NCI-H1417 (cell line): Measurements from ENCODE around the gene NDNF.
A peak's percentile ranks its signal among the peaks of the same experiment; 100 is the strongest.

Experiments
- DNase-seq, 3 experiments: peaks; one replicate each; lab custom pipeline; 2025; lab: John Stamatoyannopoulos, UW

Gene NDNF, protein sequence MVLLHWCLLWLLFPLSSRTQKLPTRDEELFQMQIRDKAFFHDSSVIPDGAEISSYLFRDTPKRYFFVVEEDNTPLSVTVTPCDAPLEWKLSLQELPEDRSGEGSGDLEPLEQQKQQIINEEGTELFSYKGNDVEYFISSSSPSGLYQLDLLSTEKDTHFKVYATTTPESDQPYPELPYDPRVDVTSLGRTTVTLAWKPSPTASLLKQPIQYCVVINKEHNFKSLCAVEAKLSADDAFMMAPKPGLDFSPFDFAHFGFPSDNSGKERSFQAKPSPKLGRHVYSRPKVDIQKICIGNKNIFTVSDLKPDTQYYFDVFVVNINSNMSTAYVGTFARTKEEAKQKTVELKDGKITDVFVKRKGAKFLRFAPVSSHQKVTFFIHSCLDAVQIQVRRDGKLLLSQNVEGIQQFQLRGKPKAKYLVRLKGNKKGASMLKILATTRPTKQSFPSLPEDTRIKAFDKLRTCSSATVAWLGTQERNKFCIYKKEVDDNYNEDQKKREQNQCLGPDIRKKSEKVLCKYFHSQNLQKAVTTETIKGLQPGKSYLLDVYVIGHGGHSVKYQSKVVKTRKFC

DNA sequence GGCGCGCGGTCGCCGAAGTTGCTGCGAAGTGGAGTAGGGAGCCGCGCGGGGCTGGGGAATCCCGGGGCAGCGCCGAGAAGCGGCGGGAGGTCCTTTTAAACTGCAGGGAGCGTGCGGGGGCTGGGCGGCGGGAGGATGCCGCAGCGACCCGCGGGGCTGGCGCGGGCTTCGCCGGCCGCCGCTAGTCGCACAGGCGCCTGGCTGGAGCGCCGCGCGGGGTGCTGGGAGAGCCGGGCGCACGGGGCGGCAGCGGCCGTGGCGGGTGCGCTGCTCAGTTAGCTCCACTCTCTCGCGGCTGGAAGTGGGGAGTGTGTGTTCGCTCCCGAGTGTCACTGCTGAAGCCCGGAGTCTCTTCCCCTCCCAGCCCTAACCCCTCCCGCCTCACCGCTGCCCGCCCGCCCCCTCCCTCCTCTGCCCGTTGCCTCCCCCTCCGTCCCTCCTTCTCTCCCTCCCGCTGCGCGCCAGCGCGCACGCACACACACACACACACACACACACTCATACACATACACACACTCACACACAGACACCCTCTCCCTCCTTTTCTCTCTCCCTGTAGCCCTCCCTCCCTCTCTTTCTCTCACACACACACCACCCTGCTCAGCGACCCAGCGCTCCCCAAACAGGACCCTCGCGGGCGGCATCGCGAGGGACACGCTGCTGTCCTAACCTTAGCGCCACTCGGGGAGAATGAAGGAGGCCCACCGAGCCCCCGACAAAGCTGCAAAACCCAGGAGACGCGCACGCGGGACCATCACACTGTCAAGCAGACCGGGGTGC, at the start of gene NDNF:
TSS of gene NDNF (minus strand) at position 312 of the 780 bp plus-strand sequence. CDS start 26,698 bp downstream, outside the sequence.
- DNase-seq, result peak in 2 of 3 experiments; percentile 69 to 74

DNA sequence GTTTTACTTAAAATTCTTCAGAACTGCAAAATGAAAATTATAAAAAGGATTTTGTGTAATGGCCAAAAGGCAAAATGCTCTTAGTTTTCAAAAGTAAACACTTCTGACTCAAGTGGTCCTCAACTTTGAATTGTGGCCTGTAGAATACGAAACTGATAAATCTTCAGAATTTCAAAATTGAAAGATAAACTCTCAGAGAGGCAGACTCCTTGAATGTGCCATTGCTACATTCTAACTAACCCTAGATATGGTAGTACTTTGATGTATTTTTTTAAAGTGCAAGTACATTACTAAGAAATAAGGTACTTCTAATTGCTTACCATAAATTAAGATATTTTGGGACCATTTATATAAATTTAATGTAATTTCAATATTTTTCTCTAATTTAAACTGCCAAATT, 47.4 kb upstream of the NDNF start:
- DNase-seq, result no peak

DNA sequence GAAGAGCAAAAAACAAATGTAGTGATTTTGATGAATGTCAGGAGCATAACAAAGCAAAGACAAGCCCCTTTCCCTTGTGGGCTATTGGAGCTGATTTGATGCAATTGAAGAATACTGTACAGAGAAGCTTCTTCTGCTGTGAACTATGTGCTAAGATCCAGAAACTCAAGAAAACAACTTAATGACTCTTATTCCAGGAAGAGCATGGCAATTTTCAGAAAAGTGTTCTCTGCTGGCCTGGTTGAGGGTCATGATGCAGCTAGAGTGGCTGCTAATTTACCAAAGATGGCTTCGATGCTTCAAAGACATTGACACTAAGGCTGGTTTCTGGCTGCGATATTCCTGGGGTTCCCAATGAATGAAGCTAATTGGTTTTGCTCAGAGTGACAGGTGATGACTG, 46.0 kb upstream of the NDNF start:
- no peak for DNase-seq

DNA sequence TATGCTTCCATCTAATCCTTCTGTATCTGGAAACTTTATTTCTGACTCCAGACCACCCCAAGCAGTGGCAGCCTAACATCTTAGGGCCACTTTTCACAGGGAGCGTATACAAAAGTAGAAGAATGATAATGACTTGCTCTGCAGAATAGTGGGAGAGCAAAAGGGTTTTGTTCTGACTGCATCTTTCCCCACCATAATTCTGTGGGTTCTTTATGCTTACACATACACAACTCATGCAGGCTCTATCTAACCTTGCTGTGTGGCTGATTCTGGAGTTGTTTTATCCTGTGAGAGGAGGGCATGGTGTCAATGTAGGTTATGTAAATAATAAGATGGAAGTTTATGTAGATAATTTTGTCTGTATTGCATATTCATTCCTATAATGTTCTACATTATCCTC, 42.4 kb upstream of the NDNF start:
- DNase-seq, result no peak

DNA sequence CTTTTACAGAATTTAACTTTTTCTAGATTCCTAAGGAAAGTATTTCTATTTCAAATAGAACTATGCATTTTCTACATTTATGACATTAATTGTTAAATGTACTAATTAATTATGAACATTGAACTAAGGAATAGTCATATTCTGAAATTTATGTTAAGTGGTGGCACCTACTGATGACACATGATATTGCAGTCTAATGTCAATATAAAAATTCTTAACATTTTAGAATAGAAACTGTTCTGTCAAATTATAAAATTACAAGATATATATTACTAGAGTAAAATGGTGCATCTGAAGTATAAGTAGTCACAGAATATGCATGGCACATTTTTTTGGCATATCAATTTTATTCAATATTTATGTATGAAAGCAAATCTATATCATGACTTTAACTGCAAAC, 40.2 kb upstream of the NDNF start:
- peak in 1 of 3 experiments; percentile 8 for DNase-seq

DNA sequence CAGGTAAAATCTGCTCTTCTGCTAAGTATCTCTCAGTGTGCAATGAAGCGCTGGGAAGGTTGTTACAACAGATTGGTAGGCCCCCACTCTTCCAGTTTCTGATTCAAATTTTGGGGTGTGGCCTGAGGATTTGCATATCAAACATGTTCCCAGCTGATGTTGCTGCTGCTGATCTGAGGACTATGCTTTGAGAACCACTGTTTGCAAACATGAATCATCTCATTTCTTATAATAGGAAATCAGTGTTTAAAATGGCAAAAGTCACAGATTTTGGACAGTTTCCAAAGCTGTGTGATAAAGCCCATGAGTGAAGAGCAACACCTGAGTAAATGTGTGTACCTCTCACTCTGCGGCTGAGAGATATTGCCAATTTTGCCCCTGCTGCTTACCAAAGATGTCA, 36.2 kb upstream of the NDNF start:
- DNase-seq, result peak; percentile 7 to 74 (median 52)

DNA sequence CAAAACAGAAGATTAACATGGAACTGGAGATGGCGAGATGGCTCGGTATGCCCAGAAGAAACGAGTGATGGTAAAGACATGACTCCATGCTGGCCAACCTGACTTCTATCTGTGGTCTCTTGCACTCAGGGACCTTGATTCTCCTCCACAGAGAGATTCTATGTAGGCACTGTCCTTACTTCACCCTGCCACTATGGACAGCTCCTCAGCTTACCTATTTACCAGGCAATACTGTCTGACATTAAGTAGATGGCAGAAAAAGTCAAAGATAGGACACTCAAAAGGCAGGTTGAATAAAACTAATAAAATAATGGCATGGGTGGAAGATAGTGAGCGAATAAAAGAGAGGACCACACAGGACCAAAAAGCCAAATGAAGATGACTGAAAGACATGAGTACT, 35.2 kb upstream of the NDNF start:
- no peak for DNase-seq

DNA sequence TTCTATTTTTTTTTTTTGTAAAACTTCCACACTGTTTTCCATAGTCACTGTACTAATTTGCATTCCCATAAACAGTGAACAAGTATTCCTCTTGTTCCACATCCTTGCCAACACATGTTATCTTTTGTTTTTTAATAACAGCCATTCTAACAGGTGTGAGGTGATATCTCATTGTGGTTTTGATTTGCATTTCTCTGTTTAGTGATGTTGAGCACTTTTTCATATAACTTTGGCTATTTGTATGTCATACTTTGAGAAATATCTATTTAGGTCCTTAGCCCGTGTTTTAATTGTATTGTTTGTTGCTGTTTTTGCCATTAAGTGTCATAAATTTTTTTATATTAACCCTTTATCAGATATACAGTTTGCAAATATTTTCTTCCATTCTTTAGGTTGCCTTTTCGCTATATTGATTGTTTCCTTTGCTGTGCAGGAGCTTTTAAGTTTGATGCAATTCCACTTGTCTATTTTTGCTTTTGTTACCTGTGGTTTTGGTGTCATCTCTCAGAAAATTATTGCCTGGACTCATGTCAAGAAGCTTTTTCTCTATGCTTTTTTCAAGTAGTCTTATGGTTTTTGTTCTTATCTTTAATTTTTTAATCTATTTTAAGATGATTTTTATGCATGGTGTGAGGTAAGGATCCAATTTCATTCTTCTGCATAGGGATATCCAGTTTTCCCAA, 27.9 kb upstream of the NDNF start:
- DNase-seq, result no peak

DNA sequence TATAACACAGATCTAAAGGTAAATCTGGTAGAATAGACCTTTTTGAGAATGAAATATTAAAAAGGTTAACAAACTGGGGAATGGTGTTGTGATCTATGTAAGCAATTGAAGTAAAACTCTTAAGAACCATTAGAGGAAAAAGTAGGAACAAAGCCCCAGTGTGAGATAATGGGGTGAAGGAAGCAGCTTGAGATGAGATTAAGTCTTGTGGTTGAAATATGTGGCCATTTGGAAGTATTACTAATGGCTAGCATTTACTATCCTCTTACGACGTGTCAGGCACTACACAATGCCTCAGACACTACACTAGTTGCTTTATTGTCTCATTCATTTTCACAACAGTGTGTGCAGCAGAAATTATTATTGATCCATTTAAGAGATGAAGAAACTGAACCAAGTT, 25.9 kb upstream of the NDNF start:
- no peak for DNase-seq

DNA sequence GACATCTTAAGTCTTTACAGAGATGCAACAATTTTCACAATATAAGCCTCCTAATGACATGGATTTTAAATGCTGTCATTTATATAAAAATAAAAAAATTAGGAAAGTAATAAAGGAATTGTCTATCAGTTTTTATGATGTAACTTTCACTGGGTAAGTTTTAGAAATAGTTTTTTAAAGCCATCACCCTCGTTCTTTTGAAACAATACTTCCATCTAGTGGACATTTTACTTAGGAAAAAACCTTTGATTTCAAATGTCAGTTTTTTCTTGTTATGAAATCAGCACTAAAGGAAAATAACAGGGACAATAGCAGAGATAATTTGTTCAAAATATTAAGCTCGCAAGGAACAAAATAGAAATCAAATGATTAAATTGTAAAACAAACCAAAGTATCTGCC, 24.3 kb upstream of the NDNF start:
- DNase-seq, result peak in 2 of 3 experiments; percentile 4 to 54

DNA sequence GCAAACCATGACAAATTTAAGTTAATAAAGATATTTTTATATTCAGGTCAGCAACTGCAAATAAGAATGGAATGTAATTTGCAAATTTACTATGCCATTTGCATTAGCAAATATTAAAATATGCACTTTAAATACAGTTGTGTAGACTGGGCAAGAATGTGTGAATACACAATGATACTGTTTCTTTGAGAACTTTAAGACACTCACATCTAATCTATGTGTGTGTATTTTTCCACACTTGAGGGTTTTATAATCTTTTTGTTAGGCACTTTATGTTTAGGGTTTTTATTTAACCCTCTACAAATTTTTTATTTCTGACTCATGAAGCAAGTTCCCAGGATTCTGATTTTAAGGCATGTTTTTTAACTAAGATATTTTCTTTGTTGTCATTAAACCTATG, 23.9 kb upstream of the NDNF start:
- DNase-seq, result no peak

DNA sequence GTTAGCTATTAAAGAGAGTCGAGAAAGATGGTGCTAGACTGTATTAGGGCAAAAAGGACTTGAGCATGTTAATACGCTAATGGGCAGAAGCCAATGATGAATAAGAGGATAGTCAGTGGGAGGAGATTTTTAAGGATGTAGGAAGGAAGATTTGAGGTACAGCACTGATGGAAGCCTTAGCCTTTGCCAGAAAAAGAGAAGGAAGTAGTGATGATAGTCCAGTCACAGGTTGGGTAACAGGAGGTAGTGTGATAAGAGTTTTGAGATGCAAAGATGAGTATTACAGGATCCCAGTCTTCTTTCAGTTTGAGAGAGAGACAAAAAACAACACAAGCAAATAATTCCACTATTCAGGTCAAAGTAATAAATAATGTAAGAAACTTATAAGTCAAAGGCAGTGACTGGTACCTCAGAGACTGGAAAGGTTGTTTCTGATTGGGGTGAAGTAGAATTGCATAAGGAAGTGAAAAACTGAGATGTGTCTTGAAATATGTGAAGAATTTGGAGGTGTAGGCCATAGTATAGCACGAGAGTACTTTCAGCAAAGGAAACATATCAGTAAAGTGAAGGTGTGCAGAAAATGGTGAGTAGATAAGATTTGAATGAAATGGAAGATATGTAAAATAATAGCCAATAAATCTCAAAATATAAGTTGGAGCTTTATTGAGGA, 22.1 kb upstream of the NDNF start:
- no peak for DNase-seq

DNA sequence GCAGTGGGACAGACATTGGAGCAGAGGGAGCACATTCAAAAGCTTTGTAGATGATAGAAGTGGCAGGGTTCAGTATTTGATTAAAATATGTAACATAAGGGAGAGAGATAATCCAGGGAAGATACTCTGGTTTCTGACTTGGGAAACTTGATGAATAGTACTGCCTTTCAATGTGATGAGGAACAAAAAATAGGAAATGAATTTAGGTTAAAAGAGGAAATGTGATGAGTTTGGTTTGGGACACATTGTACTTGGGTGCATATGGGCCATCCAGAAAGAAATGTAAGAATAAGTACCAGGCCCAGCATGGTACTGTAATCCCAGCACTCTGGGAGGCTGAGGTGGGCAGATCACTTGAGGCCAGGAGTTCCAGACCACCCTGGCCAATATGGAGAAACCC, 20.9 kb upstream of the NDNF start:
- no peak for DNase-seq

DNA sequence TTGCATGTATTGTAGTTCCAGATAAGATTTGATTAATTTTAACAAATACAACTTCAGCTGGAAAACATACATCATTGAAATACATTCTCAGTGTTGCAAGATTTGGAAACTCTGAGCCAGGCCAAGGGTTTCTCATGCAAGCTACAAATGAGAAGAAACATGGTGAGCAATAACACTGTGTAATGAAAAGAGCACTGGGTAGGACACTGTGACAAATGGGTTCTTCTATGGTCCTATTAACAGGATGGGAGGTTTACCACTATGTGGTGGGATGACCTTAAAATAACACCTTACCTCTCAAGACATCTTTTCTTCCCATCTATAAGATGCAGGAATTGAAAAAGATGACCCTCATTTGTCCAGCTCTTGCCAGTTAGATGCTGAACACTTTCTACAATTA, 19.6 kb upstream of the NDNF start:
- no peak for DNase-seq

DNA sequence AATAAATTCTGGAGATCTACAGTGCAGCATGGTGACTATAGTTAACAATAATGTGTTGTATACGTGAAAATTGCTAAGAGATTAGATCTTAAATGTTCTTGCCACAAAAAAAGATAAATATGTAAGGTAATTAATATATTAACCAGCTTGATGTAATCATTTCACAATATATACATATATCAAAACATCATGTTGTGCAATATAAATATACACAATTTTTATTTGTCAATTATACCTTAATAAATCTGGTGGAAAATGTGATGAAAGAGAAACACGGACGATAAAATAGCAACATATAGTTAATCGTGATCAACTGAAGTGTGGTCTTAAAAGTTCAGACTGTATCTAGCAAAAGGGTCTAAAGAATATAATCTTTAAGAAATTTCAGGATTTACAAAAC, 16.5 kb upstream of the NDNF start:
- DNase-seq, result no peak

DNA sequence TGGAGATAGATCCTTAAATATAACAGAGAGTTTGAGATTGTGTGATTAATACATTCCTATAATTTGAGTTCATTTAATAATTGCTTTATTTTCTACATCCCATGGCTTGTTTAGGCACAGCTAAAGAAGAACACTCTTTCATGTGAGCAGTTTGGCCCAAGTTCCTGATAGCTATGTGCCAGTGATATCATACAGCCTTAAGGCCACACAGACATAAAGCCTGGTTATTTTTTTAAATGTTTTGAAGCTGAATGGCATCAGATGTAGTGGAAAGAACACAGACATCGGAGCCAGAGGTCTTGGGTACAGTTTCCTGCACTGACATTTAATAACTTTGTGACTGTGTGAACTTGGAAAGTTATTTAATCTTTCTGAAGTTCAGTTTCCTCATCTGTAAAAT, 7.0 kb upstream of the NDNF start:
- no peak for DNase-seq

DNA sequence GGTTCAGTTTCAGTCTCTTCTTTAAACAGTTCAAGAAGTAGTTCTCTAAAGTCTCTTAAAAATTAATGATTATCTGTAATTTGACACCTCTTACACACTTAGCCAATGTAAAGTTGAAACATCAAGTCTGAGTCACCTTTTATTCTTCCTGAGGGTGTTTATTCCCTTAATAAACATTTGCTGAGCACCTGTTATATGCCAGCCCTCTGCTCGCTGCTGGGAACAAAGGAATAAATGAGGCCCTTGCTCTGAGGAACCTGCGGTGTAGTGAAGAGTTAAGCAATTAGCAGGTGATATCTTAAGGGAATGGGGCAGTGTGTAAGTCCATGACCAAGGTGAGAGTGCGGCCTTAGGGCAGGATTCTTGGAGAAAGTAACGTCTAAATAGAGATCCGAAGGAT, 5.2 kb upstream of the NDNF start:
- peak in 1 of 3 experiments; percentile 33 for DNase-seq

DNA sequence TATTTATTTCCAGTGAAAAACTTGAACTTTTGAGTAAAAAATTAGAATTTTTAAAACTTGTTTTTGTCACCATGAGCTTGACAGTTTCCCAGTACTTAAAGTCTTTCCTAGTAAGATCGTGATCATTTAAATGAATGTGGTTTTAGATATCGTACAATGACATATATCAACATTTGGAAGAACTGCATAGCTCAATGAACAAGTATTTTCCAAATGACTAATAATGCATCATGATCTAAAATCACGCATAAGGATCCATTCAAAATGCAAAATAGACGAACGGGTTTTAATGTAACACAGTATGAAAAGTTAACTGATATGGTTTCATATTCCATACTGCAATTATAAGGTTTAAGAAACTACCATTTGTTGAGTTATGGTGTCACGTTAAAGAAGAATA, 4.1 kb upstream of the NDNF start:
- DNase-seq, result no peak

DNA sequence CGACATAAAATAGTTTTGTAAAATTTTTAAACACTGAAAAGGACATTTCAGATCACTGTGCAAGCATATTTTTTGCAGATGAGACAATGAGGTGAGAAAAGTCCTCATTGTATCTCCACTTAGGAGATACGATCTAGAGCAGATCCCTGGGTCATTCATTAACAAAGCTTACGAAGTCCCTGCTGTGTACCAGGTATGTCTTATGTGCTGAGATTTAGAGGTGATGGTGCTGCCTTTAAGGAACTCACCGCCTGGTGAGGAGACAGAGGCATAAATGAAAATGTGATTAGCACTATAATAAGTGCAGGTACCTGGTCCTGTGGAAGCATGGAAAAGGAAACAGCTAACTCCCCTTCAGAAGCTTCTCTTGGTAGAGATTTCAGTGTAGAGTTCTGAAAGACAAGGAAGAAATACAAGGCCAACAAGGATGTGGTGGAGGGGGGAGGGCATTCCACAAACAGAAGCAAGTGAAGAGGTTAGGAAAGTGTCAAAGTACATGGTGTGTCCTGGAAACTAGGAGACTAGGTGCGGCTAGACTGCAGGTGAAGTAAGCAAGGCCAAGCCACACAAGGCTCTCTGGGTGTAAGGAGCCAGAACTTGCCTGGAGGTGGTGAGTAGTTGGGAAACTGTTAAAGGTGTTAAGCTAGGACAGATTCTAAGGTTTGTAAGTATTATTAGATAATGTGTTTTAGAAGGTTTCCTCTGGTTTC, 1.5 kb upstream of the NDNF start:
- DNase-seq, result peak in 1 of 3 experiments; percentile 20

DNA sequence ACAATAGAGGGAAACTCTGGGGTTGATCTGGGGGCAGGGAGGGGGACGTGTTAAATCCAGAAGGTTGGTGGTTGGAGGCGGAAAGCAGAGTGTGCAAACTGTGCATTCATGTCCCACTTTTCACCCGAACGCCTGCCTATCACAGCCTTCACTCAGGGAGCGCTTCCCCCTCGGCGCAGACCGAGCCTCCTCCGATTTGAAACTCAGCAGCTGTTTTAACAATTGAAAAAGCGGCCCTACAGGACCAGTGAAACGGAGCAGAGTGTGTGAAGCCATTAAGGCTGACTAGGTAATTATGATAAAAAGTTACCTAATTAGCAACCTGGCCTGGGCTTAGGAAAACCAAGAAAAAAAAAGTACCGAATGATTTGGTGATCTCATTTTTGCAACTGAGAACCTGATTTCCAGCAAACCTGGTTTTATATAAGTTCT, 685 bp upstream of the NDNF start:
- DNase-seq, result peak in 2 of 3 experiments; percentile 69 to 74

DNA sequence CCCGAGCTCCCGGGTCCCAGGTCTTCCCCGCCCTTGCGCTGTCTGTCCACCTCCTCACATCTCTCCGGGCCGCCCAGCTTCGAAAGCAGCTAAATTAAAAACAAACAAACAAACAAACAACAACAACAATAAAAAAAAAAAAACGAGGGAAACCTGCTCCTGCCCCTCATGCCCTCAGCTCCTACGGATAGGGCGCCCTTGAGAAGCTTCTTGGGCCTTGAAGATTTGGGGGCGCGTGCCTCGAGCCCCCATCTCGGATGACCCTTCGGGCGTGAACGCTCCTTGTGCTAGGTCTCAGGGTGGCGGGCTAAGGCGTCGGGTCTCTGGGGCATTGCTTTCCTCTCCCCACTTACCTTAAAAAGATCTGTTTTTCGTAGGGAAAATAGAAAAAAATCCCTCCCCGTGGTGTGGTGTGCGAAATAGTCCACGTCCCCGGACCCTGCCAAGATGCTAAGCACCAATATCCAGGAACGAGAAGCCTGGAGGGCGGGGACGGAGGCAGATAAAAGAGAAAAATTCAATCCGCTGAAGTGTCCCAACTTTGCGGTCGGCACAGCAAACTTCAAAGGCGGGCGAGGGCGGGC, 603 bp downstream of the NDNF start:
- DNase-seq, result no peak
